GM12801 (cell line): Measurements from ENCODE around the gene CGREF1.

ENCODE experiments used
- TF ChIP-seq, protein P1 (sequence below): IDR thresholded peaks from one replicate; pipeline ENCODE4 v1.5.1; 2011; ENCODE audit warnings: control low read depth; ENCODE audit not compliant: insufficient read length; ENCODE audit errors: extremely low read depth

CGREF1 gene

DNA sequence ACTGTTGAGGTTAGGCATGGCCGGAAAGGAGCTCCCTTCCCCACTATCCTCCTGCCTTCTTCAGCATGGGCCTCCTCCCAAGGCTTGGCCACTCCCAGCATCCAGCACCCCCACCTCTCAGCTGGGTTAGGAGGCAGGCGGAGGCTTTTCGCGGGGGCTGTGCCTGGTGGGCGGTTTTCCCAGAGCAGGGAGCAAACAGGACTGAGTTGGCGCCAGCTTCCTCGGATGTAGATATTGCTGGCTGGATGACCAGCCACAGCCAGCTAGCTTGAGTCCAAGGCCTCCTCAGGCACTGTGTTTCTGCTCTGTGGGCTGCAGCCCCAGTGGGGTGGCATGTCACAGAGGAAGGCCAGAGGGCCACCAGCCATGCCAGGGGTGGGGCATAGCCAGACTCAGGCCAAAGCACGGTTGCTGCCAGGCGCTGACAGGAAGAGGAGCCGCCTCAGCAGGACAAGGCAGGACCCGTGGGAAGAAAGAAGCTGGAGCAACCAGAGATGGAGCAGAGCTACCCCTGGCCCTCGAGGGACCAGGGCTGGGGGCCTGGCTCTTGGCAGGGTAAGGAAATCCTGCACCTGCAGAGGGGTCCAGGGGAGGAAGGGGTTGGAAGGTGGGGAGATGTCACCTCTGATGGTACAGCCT, 30.0 kb upstream of the CGREF1 start, which contains the start of gene TCF23:
Gene TCF23, plus strand, starts transcription at position 204 of the 639 bp plus-strand sequence. Its CDS starts 130 bp downstream, at position 334.
- TF ChIP-seq, protein P1, sequence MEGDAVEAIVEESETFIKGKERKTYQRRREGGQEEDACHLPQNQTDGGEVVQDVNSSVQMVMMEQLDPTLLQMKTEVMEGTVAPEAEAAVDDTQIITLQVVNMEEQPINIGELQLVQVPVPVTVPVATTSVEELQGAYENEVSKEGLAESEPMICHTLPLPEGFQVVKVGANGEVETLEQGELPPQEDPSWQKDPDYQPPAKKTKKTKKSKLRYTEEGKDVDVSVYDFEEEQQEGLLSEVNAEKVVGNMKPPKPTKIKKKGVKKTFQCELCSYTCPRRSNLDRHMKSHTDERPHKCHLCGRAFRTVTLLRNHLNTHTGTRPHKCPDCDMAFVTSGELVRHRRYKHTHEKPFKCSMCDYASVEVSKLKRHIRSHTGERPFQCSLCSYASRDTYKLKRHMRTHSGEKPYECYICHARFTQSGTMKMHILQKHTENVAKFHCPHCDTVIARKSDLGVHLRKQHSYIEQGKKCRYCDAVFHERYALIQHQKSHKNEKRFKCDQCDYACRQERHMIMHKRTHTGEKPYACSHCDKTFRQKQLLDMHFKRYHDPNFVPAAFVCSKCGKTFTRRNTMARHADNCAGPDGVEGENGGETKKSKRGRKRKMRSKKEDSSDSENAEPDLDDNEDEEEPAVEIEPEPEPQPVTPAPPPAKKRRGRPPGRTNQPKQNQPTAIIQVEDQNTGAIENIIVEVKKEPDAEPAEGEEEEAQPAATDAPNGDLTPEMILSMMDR = no peak

DNA sequence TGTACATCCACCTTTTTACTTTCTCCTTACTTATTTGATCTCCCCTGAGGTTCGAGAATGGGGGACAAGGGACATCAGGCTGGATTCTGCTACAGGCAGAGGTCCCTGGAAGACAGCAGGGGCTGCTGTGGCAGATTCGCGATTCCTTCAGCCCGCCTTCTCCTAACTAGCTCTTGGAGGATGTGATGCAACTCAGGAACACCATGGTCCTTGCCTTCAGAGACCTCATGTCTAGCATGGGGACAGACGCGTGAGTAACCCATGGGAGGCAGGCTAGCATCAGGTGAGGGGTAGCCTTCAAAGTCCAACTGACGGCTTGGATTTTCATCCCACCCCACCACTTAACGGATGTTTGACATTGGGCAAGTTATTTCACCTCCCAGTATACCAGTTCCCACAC, 29.0 kb upstream of the CGREF1 start:
- TF ChIP-seq, protein P1 = no peak

DNA sequence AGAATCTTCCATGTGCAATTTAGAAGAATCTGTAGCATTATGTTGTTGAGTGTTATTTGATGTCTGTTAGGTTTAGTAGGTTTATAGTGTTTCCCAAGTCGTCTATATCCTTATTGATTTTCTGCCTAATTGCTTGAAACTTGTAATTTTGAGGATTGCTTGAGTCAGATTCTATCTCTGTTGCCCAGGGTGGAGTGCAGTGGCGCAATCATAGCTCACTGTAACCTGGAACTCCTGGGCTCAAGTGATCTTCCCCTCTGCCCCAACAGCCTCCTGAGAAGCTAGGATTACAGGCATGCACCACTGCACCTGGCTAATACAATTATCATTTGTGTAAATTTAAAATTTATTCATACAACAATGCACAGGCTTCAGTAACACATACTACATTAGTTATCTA, 26.8 kb upstream of the CGREF1 start:
- TF ChIP-seq, protein P1 = no peak

DNA sequence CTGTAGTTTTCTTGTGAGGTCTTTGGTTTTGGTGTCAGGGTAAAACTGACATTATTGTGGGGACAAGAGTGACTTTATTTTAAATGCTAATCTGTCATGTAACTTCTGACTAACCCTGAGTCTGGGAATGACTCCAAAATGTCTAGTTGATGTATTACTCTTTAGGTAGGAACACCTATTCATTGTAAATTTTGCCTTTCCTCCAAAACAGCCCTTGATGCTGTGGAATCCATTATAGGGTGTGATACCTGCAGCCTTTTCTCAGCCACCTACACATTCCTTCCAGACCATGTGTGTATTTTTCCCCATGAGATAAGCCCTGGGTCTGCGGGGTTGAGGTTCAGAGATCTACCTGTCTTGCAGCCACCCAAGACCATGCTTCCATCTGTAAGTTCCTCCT, 24.4 kb upstream of the CGREF1 start:
- TF ChIP-seq, protein P1 = no peak

DNA sequence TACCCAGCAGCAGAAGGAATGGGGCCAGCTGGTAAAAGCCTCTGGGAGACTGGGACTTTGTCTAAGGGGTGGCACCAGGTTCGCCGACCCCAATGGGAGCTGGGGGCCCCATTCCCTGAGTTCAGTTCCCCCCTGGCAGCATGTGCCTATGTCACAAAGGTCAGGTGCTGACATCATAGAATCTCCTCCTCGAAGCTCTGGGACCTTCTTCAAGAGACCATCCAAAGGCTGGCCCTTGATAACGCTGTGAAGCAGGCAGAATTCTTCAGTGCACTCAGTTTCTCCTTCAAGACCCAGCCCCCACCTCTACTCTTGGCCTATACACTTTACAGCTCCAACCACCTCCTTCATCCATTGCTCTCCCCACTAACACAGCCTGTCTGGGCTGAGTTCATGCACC, 20.4 kb upstream of the CGREF1 start, which contains the start of gene PRR30:
Gene PRR30, minus strand, starts transcription at position 101 of the 400 bp plus-strand sequence. CDS start 1,081 bp downstream, outside the sequence.
- TF ChIP-seq, protein P1 = no peak

DNA sequence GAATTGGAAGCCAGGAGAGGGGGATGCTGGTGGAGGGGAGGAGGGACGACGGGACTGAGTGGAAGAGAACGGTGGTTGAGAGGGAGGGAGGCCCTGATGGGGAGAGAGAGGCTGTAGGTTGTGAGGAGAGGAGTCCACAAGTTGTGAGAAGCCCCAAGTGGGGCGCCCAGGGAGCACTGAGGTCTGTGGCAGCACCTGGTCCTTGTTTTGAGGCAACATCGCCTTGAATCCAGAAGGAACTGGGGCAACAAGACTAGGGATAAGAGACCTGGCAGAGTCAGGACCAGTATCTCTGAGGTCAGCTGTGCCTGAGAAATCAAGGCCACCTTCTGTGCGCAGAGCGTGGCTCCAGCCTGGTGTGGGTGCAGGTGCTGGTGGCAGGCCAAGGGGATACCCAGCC, 19.2 kb upstream of the CGREF1 start:
- TF ChIP-seq, protein P1 = no peak

DNA sequence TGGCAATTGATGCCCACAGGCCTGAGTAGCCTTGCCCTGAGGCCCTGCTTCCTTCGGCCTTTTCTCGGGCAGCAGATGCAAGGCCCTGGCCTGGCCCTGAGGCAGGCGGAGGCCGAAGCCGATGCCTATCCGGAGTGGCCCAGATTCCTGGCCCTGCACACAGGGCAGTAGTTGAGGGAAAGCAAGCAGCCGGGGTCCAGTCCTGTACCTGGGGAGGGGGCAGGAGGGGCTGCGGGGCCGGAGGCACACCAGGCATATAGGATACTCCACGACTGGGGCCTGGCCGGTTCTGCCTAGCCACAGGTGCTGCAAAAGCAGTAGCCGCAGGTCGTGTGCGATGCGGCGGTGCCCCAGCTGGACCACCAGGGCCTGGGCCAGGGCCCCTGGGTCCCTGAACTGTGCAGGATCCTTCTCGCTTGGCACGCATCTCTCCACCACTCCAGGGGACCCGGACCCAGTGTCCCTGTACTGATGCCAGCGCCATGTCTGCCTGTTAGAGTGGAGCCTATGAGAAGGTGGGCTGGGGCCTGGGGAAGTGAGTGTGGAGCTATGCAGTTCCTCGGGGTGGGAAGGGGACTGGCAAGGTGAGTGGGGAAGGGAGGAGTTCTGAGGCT, 18.5 kb upstream of the CGREF1 start:
- TF ChIP-seq, protein P1 = no peak
